Epidermal melanocyte (primary cell): ENCODE results near the gene ANKRD60.

Experiments used
- DNase-seq: peaks from one replicate; pipeline ENCODE4 v3.0.0; 2011; ENCODE audit warnings: low spot score; ENCODE audit not compliant: insufficient read length

Gene ANKRD60

DNA sequence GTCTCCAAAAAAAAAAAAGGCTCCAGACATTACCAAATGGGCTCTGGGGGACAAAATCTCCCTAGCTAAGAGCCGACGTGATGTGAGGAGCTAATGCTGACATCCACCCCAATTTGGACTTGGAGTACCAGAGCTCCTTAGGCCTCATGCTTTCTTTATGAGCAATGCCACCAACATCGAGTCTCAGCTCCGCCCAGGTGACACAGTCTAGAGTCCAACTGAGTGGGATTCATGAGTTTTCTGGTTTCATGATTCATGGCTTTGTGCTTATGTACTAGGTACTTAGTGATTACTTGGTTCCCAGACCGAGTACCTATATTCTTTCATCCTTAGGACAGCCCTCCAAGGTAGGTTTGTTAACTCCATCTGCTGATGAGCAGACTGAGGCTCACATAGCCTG, 4.4 kb downstream of the ANKRD60 start:
- DNase-seq: no peak

DNA sequence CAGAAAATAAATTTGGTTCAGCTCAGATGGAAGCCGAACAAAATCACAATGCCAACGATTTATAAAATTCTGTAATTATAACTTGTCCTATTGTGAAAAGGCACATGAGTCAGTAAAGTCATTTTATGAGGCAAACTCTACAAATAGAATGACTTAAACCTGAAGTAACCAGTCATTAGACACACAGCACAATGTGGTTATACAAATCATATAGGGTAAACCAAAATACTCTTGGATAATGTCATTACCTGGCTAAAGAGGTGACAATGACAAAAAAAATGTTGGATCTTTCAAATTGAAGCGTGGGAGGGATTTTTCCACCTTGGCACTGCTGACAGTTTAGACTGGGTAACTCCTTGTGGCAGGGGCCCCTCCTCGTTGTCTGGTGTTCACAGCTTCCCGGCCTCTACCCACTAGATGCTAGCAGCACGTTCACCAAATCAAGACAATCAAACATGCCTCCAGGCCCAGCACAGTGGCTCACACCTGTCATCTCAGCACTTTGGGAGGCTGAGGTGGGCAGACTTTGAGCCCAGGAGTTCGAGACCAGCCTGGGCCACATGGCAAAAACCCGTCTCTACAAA, 5.0 kb downstream of the ANKRD60 start:
- no peak for DNase-seq

GRCh38 chr20:58222446-58222845, 6.0 kb downstream of the ANKRD60 start:
- DNase-seq: no peak

DNA sequence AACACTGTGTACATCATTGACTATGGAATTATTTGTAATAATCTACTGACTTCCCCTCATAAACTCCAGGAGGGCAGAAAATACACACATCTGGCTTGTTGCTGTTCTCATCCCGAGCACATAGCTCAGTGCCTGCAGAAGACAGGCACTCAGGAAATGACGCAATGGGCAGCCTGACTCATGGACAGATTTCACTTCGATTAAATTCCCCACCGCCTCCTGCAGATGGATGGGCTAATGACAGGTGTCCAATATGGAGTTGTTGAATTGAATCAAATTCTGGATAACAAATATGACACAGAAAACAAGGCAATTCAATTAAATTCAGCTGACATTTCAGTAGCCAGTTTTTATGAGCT, 9.1 kb downstream of the ANKRD60 start:
- DNase-seq: no peak

GRCh38 chr20:58218665-58219341, 9.7 kb downstream of the ANKRD60 start:
- DNase-seq: no peak

DNA sequence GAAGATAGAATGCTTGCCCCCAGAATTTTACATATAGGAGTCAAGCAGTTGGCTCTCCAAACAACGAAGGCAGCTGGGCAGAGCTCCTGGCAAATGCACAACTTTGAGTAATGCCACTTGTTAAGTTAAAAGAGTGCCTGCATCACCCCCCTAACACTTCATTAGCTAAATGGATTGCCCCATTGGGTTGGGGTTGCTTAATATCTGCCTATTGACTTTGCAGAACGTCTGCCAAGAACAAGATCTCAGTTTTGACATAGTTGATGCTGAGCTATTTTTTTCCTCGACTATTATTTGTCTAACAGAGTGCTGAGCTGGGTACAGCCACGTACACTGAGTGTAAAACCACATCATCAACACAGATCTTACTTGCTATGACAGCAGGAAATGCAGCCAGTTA, 12.1 kb downstream of the ANKRD60 start:
- DNase-seq: no peak

GRCh38 chr20:58215116-58215515, 13.3 kb downstream of the ANKRD60 start:
- DNase-seq: no peak

DNA sequence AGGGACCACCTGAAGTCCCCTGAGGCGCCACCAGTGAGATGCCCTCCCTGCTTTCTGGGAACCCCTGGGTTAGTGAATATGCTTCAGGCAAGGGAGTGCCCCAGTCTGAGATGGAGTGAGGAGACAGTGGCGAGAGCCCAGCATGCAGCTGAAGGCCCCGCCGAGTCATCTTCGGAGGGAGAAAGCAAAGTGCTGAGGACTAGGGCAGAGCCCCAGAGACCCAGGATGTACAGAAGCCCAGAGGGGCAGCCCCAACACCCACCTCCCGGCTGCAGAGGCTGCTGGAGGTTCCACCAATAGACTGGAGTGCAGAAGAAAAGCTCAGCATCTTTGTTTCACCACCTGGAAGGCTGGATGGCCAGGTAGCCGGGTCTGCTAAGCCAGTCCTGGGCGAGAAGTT, 14.1 kb downstream of the ANKRD60 start:
- DNase-seq: no peak

DNA sequence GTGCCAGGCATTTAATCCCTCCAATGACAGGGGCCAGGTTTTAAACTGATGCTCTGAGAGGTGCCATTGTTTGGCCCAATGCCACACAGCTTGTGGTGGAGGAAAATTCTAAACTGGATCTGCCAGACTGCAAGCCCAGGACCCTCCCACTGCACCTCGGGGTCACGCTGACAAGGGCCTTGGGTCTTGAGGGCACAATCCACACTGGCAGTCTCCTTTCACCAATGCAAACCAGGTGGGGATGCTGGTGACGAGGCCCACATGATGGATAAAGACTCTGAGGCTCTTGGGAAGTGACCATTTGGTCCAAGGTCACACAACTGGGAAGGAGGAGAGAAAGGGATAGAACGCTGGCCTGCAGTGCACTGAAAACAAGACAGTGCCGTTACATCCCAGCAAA, 14.7 kb downstream of the ANKRD60 start:
- DNase-seq: no peak

DNA sequence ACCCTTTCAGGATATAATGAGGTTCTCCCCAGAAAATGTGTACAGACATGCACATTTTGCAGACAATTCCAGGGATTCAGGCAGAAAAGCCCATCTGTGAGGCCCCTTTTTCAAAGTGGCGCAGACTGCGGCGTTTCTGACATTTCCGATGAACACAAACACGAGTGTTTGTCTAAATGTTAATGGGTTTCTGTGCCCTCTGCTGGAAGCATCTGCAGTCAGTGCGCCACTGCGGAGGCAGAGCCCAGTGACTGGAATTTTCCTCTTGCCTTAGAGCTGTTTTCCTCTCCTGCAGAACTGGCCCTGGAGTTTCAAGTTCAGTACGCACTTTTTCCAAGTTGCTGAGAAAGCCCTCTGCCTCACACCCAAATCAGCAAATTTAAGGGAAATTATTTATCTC, 15.3 kb downstream of the ANKRD60 start:
- peak; percentile 85 for DNase-seq

DNA sequence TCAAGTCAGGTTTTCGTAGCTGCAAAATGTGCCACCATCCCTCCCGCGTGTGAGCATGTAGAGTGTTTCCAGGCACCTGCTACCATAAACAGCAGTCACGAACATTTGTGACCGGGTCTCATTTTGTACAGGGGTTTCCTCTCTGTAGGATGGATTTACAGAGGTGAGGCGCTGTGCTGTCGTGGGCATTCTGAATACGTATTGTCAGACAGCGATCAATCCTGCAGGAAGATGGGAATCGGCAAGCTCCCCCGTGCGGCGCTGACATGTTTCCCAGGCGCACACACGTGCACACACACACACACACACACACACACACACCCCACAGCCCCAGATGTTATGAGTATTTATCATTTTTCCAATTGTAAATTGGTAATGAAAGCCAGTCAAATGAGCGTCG, 15.8 kb downstream of the ANKRD60 start:
- no peak for DNase-seq

DNA sequence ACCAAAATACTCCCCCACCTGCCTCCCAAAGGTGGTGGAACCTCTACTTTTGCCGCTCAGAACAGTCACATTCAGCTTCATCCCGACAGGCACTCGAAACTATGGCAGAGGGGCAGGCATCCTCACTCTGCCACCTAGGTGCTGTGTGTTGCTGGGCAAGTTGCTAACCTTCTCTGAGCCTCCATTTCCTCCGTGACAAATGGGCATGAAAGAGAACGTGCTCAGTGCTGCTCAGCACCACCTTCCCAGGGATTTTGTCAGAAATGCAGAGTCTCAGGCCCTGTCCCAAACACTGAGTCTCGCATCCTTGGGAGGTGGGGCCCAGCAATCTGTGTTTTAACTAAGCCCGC, 18.1 kb downstream of the ANKRD60 start:
- DNase-seq: no peak

DNA sequence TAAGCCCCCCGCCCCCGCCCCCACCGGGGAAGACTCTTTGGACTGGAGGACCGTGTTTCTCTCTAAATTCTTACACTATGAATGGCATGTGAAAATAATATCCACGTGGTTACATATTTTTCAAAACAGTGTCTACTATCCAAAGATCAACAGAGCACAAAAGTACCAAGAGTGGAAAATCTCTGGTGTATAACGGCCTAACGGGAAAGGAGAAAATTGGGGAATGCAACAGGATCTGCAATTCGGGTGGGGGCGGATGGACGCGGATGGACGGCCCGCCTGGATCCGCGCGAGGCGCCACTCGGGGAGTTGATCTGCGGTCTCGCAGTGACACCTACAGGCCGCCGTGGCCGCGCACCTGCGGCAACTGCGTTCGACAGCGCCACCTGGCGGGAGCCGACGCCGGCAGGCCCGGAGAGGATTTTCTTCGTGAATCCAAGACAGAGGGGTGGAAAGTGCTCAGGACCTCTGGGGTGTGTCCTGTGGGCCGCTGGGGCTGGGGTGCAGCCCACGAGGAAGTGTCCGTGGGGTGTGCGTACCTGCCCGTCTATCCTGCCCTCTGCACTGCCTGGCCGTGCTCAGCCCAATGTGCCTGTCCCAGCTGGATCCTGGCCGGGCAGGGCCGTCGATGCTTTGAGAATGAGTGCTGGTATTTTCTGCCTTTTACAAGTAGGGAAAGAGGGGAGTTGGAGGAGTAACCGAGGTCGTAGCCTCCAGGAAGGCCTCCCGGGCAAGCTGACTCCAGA, 18.6 kb downstream of the ANKRD60 start:
- peak; percentile 91 for DNase-seq

DNA sequence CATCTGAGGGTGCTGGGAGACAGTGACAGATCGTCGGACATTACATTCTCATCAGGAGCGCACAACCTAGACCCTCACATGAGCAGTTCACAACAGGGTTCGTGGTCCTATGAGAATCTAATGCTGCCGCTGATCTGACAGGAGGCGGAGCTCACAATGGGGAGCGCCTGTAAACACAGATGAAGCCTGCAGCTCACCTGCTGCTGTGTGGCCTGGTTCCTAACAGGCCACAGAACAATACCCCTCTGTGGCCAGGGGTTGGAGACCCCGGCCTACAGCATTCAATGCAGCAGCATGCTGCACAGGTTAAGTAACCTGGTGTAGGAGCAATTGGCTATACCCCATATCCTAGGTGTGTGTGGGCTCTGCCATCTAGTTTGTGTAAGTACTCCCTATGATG, 19.5 kb downstream of the ANKRD60 start:
- no peak for DNase-seq

GRCh38 chr20:58205850-58206249, 22.6 kb downstream of the ANKRD60 start:
- no peak for DNase-seq

DNA sequence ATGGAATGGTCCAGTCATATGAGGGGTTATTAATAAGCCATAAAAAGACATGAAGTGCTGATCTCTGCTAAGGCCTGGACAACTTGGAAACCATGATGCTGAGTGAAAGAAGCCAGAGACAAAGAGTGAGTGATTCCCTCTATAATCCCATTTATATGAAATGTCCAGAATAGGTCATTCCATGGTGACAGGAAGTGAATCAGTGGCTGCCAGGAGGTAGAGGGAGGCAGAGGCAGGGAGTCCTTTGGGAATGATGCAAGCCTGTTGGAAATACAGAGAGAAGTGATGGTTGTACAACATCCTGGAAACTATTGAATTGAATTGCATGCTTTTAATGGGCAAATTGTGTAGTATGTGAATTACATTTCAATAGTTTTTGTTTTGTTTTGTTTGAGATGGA, 26.4 kb downstream of the ANKRD60 start:
- DNase-seq: no peak

DNA sequence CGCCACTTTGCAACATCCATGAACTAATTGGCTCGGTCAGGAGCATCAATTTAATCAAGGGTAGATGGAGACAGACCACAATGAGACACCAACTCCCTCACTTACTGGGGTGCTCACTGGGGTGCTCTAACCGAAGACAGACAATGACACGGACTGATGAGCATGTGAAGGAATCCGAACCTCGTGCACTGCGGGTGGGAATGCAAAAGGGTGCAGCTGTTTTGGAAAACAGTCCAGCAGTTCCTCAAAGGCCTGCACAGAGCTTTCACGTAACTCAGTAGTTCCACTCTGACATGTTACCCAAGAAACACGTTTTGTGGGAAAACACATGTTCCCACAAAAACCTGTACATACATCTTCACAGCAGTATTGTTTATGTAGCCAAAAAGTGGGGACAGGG, 26.8 kb downstream of the ANKRD60 start:
- DNase-seq: no peak

- DNase-seq: no peak
These were observed 29.0 kb downstream of the ANKRD60 start for GRCh38 chr20:58199469-58199868.

DNA sequence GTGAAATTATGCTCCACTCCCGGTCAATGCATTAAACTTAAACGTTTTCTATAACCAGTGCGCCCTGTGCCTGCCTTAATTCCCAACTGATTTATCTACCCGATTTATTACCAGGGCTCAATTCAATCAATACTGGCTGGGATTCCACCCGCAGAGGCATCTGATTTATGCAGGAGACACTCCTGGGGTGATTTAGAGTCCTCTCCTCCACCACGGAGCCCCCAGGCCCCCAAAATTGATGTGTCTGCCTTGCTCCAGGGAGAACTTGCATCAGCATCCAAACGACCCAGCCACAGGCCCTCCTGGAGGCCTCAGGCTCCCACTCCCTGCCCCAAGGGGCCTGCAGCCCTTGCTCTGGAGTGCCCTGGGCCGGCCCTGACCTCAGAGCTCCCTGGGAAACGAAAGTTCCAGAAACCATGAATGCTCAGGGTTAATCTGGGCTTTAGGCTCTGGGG, 29.5 kb downstream of the ANKRD60 start:
- DNase-seq: no peak

DNA sequence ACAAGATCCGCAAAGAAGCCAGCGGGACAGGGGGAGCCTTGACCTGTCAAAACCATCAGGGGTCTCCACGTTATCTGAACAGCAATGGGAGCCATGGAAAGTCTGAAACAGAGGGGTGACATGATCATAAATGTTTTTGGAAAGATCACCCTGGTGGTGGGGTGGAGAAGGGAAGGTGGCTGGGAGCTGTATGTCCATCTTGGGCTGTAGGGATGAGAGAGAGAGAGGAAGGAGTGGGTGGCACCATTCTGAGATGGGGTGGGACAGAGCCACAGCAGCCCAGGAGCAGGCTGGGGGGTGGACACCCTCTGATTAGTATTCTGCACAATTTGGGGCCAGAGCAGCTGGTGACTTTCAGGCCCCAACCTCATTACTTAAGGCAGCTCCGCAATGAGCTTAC, 30.1 kb downstream of the ANKRD60 start:
- no peak for DNase-seq

- no peak for DNase-seq
These were observed 31.3 kb downstream of the ANKRD60 start for GRCh38 chr20:58197185-58197469.

- no peak for DNase-seq
These were observed 31.9 kb downstream of the ANKRD60 start for GRCh38 chr20:58196402-58197184.
